ENCODE data around the gene GPC5. TPM values are rescaled to one million over a fixed set of nuclear protein-coding genes. Genes with fewer than 3 reads are reported as not detected.
A peak's percentile ranks its signal among the peaks of the same experiment; 100 is the strongest.

The GPC5 gene
- total RNA-seq, 2 experiments from 2014 or later = 0.63 to 0.66 TPM

GRCh38 chr13:91356919-91357612, 41.4 kb upstream of the GPC5 start:
- no peak for DNase-seq
- peaks cover 56% of the 10 kb centered on the region for H3K36me3 Mint-ChIP-seq (ENCODE audit: low read depth)
- ATAC-seq = no peak
- no peak overlapping the region for H3K4me3 Mint-ChIP-seq
- ChIA-PET CTCF (interaction anchor here (0.5 to 1.3 kb wide), 4 partner anchors 8 to 99 kb away, joined by 3 to 4 read pairs (median 4); no protein-coding TSS in a partner anchor), POLR2A (no interaction called here)
- H3K9me3 Mint-ChIP-seq (ENCODE audit: low read depth) = no peaks in the 10 kb centered on the region
- peak overlapping the region; percentile 38 for H3K27ac Mint-ChIP-seq
- intact Hi-C loops (cut with DNase I, micrococcal nuclease) = loop anchor here in 1 of 2 experiments (1.0 kb wide), 1 partner anchor 8 kb away; no protein-coding TSS in a partner anchor
- H3K27me3 Mint-ChIP-seq = no peaks in the 10 kb centered on the region
- peaks cover 44% of the 10 kb centered on the region for H3K4me1 Mint-ChIP-seq

- POLR2A ChIA-PET = interaction anchor here (0.6 to 0.8 kb wide), 2 partner anchors 34 to 40 kb away, joined by 3 read pairs; partner anchors contain the start of gene GPC5
- CTCF ChIA-PET = interaction anchor here (0.5 to 1.3 kb wide), 6 partner anchors 8 to 100 kb away, joined by 3 to 4 read pairs (median 4); no protein-coding TSS in a partner anchor
- no peak overlapping the region for H3K4me3 Mint-ChIP-seq
- peak overlapping the region; percentile 38 for H3K27ac Mint-ChIP-seq
- DNase-seq = no peak
- no peaks in the 10 kb centered on the region for H3K27me3 Mint-ChIP-seq
- H3K4me1 Mint-ChIP-seq = peaks cover 38% of the 10 kb centered on the region
- H3K9me3 Mint-ChIP-seq (ENCODE audit: low read depth) = no peaks in the 10 kb centered on the region
- peaks cover 49% of the 10 kb centered on the region for H3K36me3 Mint-ChIP-seq (ENCODE audit: low read depth)
- ATAC-seq = no peak
- intact Hi-C loops (cut with DNase I, micrococcal nuclease) = loop anchor here in 1 of 2 experiments (1.0 kb wide), 1 partner anchor 8 kb away; no protein-coding TSS in a partner anchor
Observed at GRCh38 chr13:91357613-91358386, 40.6 kb upstream of the GPC5 start.

GRCh38 chr13:91358387-91358782, 40.0 kb upstream of the GPC5 start:
- Mint-ChIP-seq H3K27ac (peak overlapping the region; percentile 38), H3K4me3 (no peak overlapping the region), H3K36me3 (ENCODE audit: low read depth) (peaks cover 43% of the 10 kb centered on the region)

GRCh38 chr13:91359111-91359510, 39.3 kb upstream of the GPC5 start:
- ChIA-PET CTCF (interaction anchor here (0.6 to 1.5 kb wide), 3 partner anchors 14 to 48 kb away, joined by 3 to 5 read pairs (median 3); no protein-coding TSS in a partner anchor), POLR2A (interaction anchor here (1.0 kb wide), 1 partner anchor 16 kb away, joined by 5 read pairs; no protein-coding TSS in a partner anchor)
- DNase-seq = no peak

More at GRCh38 chr13:91358387-91358782, 40.0 kb upstream of the GPC5 start:
- H3K27me3 Mint-ChIP-seq = no peaks in the 10 kb centered on the region
- peaks cover 34% of the 10 kb centered on the region for H3K4me1 Mint-ChIP-seq
- intact Hi-C loops (cut with DNase I, micrococcal nuclease) = no loop called here
- ATAC-seq (no peak), DNase-seq (no peak)
- CTCF ChIA-PET = interaction anchor here (0.7 to 1.3 kb wide), 3 partner anchors 9 to 16 kb away, joined by 3 to 4 read pairs (median 4); no protein-coding TSS in a partner anchor
- no peaks in the 10 kb centered on the region for H3K9me3 Mint-ChIP-seq (ENCODE audit: low read depth)
- POLR2A ChIA-PET = interaction anchor here (0.6 to 0.8 kb wide), 2 partner anchors 33 to 40 kb away, joined by 3 read pairs; partner anchors contain the start of gene GPC5

GRCh38 chr13:91359631-91360030, 38.8 kb upstream of the GPC5 start:
- intact Hi-C loops (cut with DNase I, micrococcal nuclease) = no loop called here
- no peak for ATAC-seq
- Mint-ChIP-seq H3K4me3 (no peak overlapping the region), H3K4me1 (peaks cover 26% of the 10 kb centered on the region), H3K36me3 (ENCODE audit: low read depth) (peaks cover 31% of the 10 kb centered on the region), H3K27ac (no peak overlapping the region), H3K9me3 (ENCODE audit: low read depth) (no peaks in the 10 kb centered on the region), H3K27me3 (no peaks in the 10 kb centered on the region)
- POLR2A ChIA-PET = interaction anchor here (0.6 to 1.0 kb wide), 4 partner anchors 10 to 20 kb away, joined by 3 to 5 read pairs (median 4); partner anchors contain the start of gene MIR17HG
- DNase-seq = no peak
- CTCF ChIA-PET = interaction anchor here (1.4 to 1.5 kb wide), 2 partner anchors 13 to 46 kb away, joined by 3 to 5 read pairs; no protein-coding TSS in a partner anchor

More at GRCh38 chr13:91359111-91359510, 39.3 kb upstream of the GPC5 start:
- no peak overlapping the region for H3K27ac Mint-ChIP-seq
- H3K4me1 Mint-ChIP-seq = peaks cover 28% of the 10 kb centered on the region
- ATAC-seq = no peak
- intact Hi-C loops (cut with DNase I, micrococcal nuclease) = no loop called here
- H3K9me3 Mint-ChIP-seq (ENCODE audit: low read depth) = no peaks in the 10 kb centered on the region
- H3K4me3 Mint-ChIP-seq = no peak overlapping the region
- H3K36me3 Mint-ChIP-seq (ENCODE audit: low read depth) = peaks cover 35% of the 10 kb centered on the region
- no peaks in the 10 kb centered on the region for H3K27me3 Mint-ChIP-seq

- Mint-ChIP-seq H3K36me3 (ENCODE audit: low read depth) (peaks cover 24% of the 10 kb centered on the region), H3K27ac (peak overlapping the region; percentile 62), H3K4me1 (peaks cover 21% of the 10 kb centered on the region), H3K9me3 (ENCODE audit: low read depth) (no peaks in the 10 kb centered on the region), H3K27me3 (no peaks in the 10 kb centered on the region), H3K4me3 (no peak overlapping the region)
- ChIA-PET CTCF (interaction anchor here (1.4 to 1.5 kb wide), 2 partner anchors 13 to 46 kb away, joined by 3 to 5 read pairs; no protein-coding TSS in a partner anchor), POLR2A (interaction anchor here (0.7 kb wide), 2 partner anchors 11 to 13 kb away, joined by 3 read pairs; partner anchors contain the start of gene MIR17HG)
- ATAC-seq = no peak
- intact Hi-C loops (cut with DNase I, micrococcal nuclease) = no loop called here
- DNase-seq = no peak
Observed at GRCh38 chr13:91360246-91360751, 38.1 kb upstream of the GPC5 start.

GRCh38 chr13:91361755-91362271, 36.6 kb upstream of the GPC5 start:
- ATAC-seq = no peak
- Mint-ChIP-seq H3K27ac (no peak overlapping the region), H3K36me3 (ENCODE audit: low read depth) (peaks cover 13% of the 10 kb centered on the region), H3K4me1 (peaks cover 17% of the 10 kb centered on the region), H3K9me3 (ENCODE audit: low read depth) (no peaks in the 10 kb centered on the region), H3K27me3 (no peaks in the 10 kb centered on the region), H3K4me3 (no peak overlapping the region)
- ChIA-PET POLR2A (no interaction called here), CTCF (no interaction called here)
- DNase-seq = no peak
- intact Hi-C loops (cut with DNase I, micrococcal nuclease) = no loop called here

- H3K36me3 Mint-ChIP-seq (ENCODE audit: low read depth) = peaks cover 8% of the 10 kb centered on the region
- intact Hi-C loops (cut with DNase I, micrococcal nuclease) = no loop called here
- H3K27ac Mint-ChIP-seq = no peak overlapping the region
- ATAC-seq = no peak
- H3K9me3 Mint-ChIP-seq (ENCODE audit: low read depth) = no peaks in the 10 kb centered on the region
- no peaks in the 10 kb centered on the region for H3K27me3 Mint-ChIP-seq
- ChIA-PET CTCF (no interaction called here), POLR2A (no interaction called here)
- no peak overlapping the region for H3K4me3 Mint-ChIP-seq
- no peak for DNase-seq
- H3K4me1 Mint-ChIP-seq = peaks cover 20% of the 10 kb centered on the region
Observed at GRCh38 chr13:91362908-91363307, 35.5 kb upstream of the GPC5 start.

- CTCF ChIA-PET = interaction anchor here (1.1 kb wide), 1 partner anchor 21 kb away, joined by 4 read pairs; no protein-coding TSS in a partner anchor
- peaks cover 3% of the 10 kb centered on the region for H3K36me3 Mint-ChIP-seq (ENCODE audit: low read depth)
- intact Hi-C loops (cut with DNase I, micrococcal nuclease) = loop anchor here in 1 of 2 experiments (2.0 kb wide), 1 partner anchor 31 kb away; the partner anchor contains the start of gene GPC5
- H3K9me3 Mint-ChIP-seq (ENCODE audit: low read depth) = no peaks in the 10 kb centered on the region
- DNase-seq (no peak), ATAC-seq (no peak)
- H3K27me3 Mint-ChIP-seq = peaks cover 5% of the 10 kb centered on the region
- no peak overlapping the region for H3K4me3 Mint-ChIP-seq
- peaks cover 41% of the 10 kb centered on the region for H3K4me1 Mint-ChIP-seq
- POLR2A ChIA-PET = interaction anchor here (1.0 to 1.5 kb wide), 2 partner anchors 21 to 22 kb away, joined by 3 to 5 read pairs; partner anchors contain the start of gene MIR17HG
- H3K27ac Mint-ChIP-seq = peak overlapping the region; percentile 93
Observed at GRCh38 chr13:91368101-91368500, 30.3 kb upstream of the GPC5 start.

GRCh38 chr13:91368676-91369440, 29.6 kb upstream of the GPC5 start:
- intact Hi-C loops (cut with DNase I, micrococcal nuclease) = loop anchor here (1.0 to 2.0 kb wide), 4 partner anchors 22 to 30 kb away; partner anchors contain the start of genes GPC5 (in 2 of the 2) and MIR17HG (in 1 of the 2)
- peaks cover 42% of the 10 kb centered on the region for H3K4me1 Mint-ChIP-seq
- H3K27me3 Mint-ChIP-seq = peaks cover 6% of the 10 kb centered on the region
- H3K27ac Mint-ChIP-seq = peak overlapping the region; percentile 93
- H3K36me3 Mint-ChIP-seq (ENCODE audit: low read depth) = peaks cover 3% of the 10 kb centered on the region
- ChIA-PET POLR2A (interaction anchor here (0.5 to 1.5 kb wide), 3 partner anchors 22 to 25 kb away, joined by 3 to 5 read pairs (median 3); partner anchors contain the start of gene MIR17HG), CTCF (interaction anchor here (0.6 to 1.6 kb wide), 6 partner anchors 22 to 201 kb away, joined by 3 to 7 read pairs (median 4); no protein-coding TSS in a partner anchor)
- DNase-seq (peak; percentile 56), ATAC-seq (peak; percentile 90)
- peak overlapping the region; percentile 50 for H3K4me3 Mint-ChIP-seq
- H3K9me3 Mint-ChIP-seq (ENCODE audit: low read depth) = no peaks in the 10 kb centered on the region
